ENCODE data around the gene EFCAB9. TPM values are rescaled to one million over a fixed set of nuclear protein-coding genes. Genes with fewer than 3 reads are reported as not detected.

EFCAB9 gene
- total RNA-seq, 1 donor from 2014 or later = not detected

DNA sequence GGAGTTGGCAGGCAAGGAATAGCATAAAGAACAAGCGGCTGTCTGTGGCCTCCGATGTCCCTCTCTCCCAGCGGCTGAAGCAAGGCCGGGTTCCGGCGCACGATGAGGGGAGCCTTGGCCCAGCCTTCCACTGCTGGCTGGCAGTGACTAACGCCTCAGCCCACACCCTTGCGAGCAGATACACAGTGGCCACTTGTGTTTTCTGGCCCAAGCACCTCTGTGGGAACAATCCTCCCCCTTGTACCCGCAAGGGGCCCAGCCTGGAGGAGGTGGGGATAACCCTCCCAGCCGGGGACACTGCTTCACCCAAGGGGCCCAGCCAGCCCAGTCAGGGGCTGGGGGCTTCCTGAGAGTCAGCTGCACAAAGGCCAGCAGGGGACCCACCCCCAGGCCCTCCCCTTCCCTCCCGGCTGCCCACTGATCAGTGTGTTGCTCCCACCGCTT lies 29.2 kb upstream of the EFCAB9 start:
- FAIRE-seq (no peak), DNase-seq (ENCODE audit: low spot score in 2 of 2) (peak in 1 of 2 donors; percentile 52)

DNA sequence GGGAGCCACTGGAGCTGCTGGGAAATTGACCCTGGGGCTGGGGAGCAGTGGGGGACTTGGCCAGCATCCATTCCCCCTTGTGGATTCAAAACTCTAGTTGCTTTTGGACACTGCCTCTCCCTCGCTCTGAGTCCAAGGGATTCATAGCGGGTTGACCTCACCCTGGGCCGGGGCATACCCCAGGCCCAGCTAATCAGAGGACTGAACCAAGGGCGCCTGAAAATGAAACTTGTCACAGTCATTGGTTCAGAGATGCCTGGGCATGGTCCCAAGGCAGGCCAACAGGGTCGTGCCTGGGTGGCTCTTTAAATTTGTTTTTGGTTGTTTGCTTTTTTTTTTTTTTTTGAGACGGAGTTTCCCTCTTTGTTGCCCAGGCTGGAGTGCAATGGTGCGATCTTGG lies 28.5 kb upstream of the EFCAB9 start:
- DNase-seq (ENCODE audit: low spot score in 2 of 2) = no peak
- FAIRE-seq = no peak

DNA sequence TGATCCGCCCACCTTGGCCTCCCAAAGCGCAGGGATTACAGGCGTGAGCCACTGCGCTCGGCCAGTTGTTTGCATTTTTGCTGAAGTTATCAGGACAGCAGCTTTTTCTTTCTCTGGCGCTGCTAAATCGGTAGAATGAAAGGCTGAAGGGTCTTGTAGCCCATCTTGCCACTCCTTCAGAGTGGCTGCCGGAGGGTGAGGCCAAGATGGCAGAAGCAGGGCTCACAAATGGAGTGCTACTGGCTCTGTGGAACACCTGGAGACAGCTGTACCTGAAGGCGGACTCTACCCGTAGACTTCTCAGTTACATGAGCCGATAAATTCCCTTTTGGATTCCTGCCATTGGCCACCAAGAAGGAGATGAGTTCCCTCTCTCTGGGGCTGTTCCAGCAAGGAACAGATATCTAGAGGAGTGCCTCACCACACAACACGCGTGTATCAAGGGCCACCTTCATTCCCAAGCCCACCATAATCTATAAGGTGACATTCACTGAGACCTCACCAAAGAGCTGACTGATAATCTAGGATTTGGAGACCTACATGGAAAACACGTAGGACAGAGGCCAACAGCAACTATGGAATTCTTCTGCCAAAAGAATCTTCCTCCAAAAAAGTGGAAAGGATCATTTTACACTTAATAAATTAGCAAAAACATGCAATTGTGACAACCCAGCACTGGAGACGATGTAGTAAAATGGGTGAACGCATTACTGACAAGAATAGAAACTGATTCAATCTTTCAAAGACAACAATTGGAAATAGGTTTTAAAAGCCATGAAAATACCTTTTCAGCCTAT lies 27.7 kb upstream of the EFCAB9 start:
- FAIRE-seq (no peak), DNase-seq (ENCODE audit: low spot score in 2 of 2) (no peak)

DNA sequence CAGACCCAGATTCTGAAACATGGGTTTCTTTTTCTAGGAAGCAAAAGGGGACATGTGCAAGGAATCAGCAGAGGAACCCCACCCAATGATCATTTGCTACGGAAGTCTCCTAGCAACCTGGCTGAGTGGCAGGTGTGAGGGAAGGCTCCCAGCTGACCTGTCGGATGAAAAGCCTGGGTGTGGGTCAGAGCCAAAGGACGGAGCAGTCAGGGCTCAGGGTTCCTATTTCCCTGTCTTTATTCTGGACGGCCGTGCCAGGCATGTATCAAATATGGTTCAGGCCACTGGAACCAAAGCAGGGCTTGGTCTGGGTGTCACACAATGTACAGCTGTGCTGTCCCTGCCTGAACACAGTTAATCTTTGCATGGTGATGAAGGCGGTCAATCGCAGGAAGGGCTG lies 26.1 kb upstream of the EFCAB9 start:
- no peak for FAIRE-seq
- DNase-seq (ENCODE audit: low spot score in 2 of 2) = no peak

DNA sequence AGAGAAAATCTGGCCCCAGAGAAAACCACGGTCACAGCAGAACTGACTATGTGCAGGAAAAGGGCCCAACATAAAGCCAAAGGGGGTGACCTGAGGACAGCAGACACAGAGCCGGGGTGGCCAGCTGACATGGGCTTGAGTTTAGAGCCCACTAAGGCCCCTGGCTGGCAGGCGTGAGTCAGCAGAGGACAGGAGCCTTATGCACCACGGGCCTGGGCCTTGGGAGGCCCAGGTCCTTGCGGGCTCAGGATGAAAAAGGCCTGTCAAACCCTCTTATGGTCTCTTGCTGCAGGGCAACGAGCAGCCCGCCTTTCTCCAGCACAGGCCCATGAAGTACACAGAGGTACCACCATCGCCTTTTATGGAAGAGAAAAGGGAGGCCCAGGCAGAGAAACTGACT lies 25.7 kb upstream of the EFCAB9 start:
- DNase-seq (ENCODE audit: low spot score in 2 of 2) (no peak), FAIRE-seq (no peak)

DNA sequence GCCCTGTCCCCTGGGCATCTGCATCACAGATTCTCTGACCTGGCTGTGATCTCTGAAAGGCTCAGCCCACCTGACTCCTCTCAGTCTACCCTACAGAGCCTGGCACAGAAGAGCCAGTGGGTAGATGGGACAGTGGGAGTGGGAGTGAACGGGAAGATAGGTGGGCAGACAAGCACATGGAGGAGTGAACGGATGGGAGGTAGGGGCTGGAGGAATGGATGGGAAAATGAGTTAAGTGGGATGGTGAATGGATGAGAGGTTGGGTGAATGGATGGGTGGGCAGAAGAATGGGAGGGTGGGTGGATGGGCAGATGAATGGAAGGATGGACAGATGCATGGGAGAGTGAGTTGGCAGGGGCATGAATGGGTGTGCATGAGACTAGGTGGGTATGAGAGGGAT lies 24.8 kb upstream of the EFCAB9 start:
- no peak for FAIRE-seq

DNA sequence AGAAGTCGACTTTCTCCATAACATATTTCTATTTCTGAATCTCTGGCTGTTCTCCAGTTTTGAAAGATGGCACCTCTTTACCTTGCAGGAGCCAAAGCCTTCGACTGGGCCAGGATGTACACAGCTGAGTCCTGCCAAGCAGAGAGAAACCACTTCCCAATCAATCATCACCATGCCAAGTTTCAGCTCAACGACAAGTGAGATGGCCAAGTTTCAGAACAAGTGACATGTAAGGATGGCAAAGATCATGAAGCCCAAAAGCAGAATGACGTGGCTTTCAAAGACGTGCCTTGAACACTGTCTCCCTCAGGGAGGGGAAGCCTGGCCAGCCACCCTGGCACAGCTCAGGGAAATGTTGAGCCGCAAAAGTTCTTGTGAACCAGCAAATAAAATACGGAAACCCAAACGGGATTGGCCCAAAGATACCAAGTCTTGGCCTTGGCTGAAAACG lies 23.7 kb upstream of the EFCAB9 start:
- FAIRE-seq (no peak), DNase-seq (ENCODE audit: low spot score in 2 of 2) (no peak)

More for the DNA sequence above, 24.8 kb upstream of the EFCAB9 start:
- no peak for DNase-seq (ENCODE audit: low spot score in 2 of 2)

DNA sequence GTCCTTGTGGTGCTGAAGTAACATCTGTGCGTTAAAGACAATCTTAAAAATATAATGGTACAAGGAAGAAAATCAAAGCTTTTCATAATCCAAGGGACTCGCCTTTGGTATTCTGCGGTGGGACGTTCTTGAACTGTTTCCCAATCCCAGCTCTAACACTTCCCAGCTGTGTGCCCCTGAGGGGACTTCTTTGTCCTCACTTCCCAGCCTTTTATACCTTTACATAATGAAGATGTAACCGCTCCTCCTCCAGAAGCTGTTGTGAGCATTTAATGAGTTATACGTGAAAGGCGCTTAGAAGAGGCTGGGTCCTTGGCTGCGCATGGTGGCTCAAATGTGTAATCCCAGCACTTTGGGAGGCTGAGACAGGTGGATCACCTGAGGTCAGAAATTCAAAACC lies 22.9 kb upstream of the EFCAB9 start:
- FAIRE-seq (no peak), DNase-seq (ENCODE audit: low spot score in 2 of 2) (no peak)

DNA sequence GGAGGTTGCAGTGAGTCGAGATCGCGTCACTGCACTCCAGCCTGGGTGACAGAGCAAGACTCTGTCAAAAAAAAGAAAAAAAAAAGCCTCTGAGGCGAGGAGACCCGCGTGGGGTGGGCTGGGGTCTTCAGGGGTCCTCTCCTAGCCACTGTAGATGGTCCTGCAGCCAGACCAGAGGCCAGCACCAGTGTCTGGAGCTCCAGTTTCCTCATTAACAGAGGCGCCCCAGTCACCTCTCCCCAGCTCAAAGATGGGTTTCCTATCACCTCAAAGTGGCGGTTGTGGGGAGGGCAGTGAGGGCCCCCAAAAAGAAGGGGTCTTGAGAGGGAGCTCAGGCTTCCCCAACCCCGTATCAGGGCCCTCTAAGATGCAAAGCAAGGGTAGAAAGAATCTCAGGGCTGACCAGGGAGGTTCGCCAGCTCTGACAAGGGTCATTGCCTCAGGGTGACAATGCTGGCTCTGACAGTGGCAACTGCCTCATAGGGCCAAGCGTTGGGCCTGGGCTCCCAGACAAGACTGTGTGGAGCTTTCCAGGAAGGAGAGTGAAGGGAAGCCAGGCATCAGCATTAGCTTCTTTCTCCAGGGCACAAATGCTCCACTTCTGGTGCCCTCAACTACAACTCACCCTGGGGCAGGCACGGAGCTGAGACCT lies 20.9 kb upstream of the EFCAB9 start:
- no peak for FAIRE-seq
- peak; percentile 34 to 57 for DNase-seq (ENCODE audit: low spot score in 2 of 2)

DNA sequence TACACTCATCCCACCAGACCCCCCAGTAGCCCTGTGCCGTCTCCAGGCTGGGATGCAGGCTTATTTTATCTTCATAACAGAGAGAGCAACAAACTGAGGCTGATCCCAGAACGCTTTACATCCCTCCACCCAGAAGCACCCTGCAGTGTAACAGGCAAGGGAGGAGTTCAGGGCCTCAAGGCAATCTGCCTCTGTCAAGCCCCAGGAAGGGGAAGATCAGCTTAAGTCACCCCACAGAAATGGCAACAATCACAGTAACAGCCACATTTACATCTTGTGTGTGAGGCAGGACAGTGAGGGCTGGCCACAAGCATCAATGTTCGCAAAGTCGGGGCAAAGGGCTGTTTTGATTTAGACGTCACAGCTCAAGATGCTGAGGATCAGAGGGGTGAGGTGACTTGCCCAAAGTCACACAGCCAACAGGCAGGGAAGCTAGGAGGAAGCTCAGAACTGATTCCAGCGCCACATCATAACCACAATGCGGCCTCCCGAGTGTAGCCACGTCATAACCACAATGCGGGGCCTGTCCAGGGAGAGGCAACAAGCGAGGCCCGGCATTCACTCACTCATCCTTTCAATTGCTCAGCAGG lies 20.3 kb upstream of the EFCAB9 start:
- FAIRE-seq (no peak), DNase-seq (ENCODE audit: low spot score in 2 of 2) (no peak)

DNA sequence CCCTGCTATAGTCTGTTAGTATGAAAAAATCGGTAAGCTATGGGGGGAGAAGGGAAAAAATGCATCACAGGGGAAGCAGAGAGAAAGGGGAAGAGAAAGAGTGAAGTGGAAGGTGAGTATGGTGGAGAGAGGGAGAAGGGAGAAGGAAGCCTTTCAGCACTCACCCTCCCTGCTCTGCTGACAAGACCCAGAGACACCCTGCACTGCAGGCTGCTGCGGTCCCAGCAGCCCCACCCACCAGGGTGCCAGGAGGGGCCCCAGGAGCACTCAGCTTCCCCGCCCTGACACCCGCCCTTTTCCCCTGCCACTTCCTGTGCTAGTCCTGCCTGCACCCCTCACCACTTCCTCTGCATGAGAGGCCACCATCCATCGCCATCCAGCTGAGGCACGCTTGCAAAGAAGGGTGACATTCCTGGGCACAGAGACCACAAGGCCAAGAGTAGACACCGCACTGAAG lies 18.7 kb upstream of the EFCAB9 start:
- DNase-seq (ENCODE audit: low spot score in 2 of 2) (no peak), FAIRE-seq (no peak)

DNA sequence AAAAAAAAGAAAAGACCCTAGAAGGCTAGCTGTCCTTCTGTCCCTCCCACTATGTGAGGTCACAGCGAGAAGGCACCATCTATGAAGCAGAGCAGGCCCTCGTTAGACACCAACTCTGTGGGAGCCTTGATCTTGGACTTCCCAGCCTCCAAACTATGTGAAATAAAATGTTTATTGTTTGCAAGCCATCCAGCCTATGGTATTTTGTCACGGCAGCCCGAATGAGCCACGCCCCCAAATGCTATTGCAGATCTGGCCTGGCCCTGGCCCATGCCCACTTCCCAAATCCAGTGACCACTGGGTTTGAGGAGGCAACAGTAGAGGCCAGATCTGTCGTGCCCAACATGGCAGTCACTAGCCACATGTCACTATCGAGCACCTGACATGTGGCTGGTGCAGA lies 16.8 kb upstream of the EFCAB9 start:
- FAIRE-seq (no peak), DNase-seq (ENCODE audit: low spot score in 2 of 2) (no peak)

DNA sequence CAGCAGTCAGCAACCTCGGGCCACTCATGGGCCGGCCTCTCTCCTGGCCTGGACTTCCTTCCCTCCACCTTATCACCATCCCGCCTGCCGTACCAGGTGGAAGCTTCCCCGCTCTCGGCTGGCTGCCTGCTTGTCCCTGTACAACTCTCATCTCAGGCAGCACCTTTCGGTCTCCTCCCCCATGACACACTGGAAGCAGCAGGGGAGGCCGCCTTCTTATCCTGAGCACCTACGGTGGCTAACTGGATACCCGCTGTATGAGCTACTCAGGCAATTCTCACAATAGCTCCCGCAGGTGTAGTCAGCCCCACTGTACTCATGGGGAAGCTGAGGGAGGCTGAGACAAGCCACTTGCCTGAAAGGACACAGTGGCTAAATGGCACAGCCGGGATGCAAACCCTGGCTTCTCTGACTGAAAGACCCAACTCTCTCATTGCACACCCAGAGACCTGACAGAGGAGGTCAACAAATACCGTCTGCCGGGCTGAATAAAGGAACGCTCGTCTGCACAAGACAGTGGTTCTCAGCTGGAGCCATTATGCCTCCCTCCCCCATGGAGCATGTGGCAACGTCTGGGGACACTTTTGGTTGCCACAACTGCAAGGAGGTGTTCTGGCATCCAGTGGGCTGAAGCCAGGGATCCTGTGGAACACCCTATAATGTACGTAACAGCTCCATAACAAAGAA lies 15.5 kb upstream of the EFCAB9 start:
- DNase-seq (ENCODE audit: low spot score in 2 of 2) (no peak), FAIRE-seq (no peak)

DNA sequence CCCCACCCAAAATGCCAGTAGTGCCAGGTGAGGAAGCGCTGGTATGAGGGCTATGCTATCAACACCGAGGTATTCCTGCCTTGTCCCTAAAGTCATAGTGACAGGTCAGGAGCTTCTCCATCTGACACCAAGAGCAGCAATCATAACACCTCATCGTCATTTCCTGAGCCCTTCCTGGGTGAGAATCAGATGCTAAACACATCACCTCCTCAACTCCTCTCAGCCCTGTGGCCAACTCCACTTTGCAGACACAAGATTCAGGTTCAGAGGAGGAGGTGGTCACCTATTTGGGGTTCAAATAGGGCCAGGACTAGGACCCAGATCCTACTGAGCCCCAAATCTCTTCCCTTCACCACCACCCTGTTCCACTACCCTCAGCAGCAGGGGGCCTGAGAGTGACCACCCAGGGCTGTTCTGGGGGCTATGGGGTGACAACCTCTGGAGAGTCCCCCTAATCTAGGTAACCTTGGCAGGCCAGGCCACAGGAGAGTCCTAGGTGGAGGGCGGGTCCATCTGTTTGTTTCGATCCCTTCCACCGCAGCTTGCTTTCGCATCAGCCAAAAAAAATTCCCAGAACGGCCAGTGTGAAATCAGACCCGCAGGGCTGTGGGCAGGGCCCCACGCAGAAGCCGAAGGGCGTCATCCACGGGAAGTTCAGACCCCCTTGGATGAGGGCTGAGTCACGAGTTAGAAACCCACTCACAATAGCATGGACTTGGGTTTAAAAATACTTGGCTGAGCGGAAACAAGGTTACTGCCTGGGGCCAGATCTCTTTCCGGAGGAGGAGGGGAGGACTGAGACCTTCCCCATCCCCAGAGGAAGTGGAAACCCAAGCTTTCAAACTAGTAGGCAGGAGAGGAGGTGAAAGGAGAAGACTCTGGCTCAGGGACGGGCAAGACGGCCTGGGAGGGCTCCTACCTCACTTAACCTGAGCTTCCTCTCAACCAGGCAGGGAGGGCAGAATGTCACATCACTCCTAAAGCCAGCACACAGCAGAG lies 14.7 kb upstream of the EFCAB9 start:
- FAIRE-seq (no peak), DNase-seq (ENCODE audit: low spot score in 2 of 2) (no peak)

DNA sequence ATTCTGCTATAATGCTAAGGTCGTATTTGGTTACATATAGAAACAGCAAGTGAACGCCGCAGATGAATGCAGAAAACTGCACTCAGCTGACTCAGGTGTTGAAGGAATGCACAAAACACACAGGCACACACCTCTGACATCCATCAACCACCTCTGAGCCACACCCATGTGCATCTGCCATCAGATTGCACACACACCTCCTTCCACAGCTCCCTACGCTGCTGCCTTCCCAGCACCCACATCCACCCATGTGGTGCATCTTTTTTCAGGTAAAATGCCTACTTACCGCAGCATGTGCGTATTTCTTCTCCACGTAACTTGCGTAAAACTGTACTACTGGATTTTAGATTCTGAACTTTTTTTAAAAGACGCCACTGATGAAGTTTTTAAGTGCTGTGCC lies 13.0 kb upstream of the EFCAB9 start:
- DNase-seq (ENCODE audit: low spot score in 2 of 2) (no peak), FAIRE-seq (no peak)

DNA sequence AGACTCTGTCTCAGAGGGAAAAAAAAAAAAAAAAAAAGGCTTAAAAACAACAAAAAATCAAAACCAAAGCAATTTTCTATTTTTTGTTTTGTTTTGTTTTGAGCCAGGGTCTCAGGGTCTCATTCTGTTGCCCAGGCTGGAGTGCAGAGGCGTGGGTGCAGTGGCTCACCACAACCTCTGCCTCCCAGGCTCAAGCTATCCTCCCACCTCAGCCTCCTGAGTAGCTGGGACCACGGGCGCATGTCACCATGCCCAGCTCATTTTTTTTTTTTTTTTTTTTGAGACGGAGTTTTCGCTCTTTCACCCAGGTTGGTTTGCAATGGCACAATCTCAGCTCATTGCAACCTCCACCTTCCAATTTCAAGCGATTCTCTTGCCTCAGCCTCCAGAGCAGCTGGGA lies 11.7 kb upstream of the EFCAB9 start:
- no peak for DNase-seq (ENCODE audit: low spot score in 2 of 2)
- FAIRE-seq = no peak

DNA sequence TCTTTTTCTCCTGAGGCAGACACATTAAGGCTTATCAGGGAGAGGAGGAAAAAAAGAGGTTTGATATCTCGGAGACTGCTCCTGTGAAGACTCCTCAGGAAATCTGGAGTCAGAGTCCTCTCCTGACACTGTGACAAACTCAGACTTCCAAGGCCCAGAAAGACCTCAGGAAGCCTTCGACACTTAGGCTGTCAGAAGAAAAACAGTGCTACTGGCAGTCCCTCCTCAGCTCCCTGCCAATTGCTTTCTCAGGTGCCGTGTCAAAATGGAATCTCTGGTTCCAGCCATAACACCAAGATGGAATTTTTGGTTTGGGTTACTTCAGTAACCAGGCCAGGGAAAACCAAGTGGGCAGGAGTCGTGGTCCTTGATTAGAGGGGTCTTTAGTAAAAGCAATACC lies 10.1 kb upstream of the EFCAB9 start:
- FAIRE-seq = no peak
- no peak for DNase-seq (ENCODE audit: low spot score in 2 of 2)

DNA sequence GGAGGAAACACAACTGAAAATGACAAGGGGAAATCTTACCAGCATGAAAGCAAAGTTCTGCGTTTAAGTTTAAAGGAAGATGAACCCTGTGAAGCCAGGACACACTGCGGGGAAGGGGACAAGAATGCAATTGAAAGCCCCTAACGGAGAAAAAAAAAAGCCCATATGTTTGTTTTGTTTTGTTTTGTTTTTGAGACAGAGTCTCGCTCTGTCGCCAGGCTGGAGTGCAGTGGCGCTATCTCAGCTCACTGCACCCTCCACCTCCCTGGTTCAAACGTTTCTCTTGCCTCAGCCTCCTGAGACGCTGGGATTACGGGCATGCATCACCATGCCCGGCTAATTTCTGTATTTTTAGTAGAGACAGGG lies 8.9 kb upstream of the EFCAB9 start:
- FAIRE-seq = no peak
- no peak for DNase-seq (ENCODE audit: low spot score in 2 of 2)

DNA sequence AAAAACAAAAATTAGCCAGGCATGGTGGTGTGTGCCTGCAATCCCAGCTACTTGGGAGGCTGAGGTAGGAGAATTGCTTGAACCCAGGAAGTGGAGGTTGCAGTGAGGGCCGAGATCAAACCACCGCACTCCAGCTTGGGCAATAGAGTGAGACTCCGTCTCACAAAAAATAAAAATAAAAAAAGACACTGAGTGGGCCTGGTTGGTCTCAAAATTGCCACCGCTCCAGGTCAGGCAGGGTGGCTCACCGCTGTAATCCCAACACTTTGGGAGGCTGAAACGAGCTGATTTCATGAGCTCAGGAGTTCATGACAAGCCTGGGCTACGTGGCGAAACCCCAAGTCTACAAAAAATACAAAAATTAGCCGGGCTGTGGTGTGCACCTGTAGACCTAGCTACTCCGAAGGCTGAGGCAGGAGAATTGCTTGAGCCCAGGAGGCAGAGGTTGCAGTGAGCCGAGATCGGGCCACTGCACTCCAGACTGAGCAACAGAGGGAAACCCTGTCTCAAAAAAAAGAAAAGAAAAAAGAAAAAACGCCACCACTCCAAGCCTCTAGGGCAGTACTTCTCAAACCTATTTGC lies 7.8 kb upstream of the EFCAB9 start:
- no peak for FAIRE-seq
- no peak for DNase-seq (ENCODE audit: low spot score in 2 of 2)
